HG02885 (cell line): ENCODE data around the gene JSRP1.

Source experiments
- ATAC-seq: cut with Tn5 transposase; IDR thresholded peaks from one replicate; pipeline ENCODE4 v1.9.1; 2021; ENCODE audit warnings: mild to moderate bottlenecking; ENCODE audit not compliant: unreplicated experiment, poor library complexity

Gene JSRP1

DNA sequence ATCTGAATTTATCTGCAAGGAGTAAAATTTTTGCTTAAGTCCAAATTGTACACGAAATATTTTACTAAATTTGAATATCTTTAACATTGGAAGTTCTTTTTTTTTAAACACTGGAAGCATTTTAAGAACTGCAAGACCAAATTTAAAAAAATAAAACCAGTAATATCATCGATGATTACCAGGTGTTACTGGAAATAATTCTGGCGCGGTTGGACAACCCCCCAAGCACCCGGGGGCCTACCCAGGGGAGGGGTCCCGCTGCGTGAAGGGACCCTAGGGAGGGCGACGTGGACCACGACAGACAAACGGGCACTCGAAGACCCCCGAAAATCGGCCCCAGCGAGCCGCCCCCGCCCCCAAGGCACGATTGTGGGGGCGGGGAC, 12.6 kb upstream of the JSRP1 start:
- no peak for ATAC-seq

DNA sequence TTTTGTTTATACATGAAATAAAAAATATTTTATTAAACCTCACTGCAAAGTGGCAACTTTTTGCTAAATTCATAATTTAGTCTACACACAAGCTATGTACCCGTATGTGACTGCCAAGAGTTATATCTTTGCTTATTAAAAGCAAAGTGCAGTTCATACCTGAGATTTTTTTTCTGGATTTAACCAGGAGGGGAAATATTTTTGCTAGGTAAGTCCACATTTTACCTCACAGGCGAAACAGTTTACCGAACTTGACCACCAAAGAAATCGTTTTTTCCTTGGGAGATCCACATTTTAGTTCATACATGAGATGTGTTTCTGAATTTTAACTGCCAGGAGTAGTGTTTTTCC, 12.2 kb upstream of the JSRP1 start:
- ATAC-seq: no peak

GRCh38 chr19:2266183-2266993, 10.2 kb upstream of the JSRP1 start:
- peak; percentile 26 for ATAC-seq

- no peak for ATAC-seq
Measured at GRCh38 chr19:2261438-2262172, 5.4 kb upstream of the JSRP1 start.

- no peak for ATAC-seq
Measured at GRCh38 chr19:2260341-2260805, 4.2 kb upstream of the JSRP1 start.

DNA sequence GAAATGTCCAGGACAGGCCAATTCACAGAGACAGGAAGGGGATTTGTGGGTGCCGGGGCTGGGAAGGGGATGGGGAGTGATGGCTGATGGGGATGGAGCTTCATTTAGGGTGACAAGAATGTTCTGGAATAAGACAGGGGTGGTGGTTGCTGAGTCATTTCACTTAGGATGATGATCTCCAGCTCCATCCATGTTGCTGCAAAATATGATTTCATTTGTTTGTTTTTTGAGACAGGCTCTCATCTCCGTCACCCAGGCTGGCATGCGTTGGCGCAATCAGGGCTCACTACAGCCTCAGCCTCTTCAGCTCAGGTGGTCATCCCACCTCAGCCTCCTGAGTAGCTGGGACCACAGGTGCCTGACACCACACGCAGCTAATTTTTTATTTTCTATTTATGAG, 3.1 kb upstream of the JSRP1 start:
- ATAC-seq: no peak

- no peak for ATAC-seq
Measured at GRCh38 chr19:2255112-2255845, 938 bp downstream of the JSRP1 start.

- ATAC-seq: no peak
Measured at GRCh38 chr19:2254064-2254872, 1.9 kb downstream of the JSRP1 start.

DNA sequence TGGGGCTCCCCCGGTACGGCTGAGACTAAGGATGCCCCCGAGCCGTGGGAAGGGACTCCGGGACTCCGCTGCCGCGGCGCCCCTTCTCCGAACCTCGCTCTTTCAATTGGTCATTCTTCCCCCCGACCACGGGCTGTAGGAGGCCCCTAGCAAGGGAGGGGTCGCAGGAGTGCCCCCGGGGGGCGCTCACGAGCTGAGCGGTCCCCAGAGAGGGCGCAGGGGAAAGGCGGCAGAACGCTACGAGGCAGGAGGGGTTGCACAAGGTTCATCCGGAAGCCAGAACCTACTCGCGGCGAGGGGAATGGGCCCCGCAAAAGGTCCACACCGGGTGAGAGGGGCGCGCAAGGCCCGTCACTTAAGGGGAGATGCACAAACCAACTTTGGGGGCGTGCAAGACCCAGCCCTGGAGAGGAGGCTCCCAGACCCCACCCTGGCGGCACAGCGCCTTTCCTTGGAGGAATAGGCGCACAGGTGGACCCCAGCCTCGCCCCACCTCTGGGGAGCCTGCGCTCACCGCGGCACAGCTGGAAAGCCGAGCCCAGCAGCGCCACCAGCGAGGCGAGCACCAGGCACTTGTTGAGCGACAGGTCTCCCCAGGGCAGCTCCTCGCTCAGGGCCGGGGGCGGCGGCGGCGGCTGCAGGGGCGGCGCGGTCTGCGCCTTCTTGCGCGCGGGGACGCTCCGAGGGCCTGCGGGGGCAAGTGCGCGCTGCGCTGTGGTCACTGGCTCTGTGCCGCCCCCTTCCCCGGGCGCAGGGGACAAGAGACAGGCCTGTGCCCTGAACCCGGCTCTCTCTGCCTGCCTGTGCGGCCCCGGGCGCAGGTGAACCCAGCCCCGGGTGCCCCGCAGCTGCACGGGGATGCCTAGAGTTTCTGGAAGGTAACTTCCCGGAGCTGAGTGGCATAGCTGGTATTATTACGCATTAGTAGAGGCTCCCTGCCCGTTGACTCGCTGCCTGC, 2.8 kb downstream of the JSRP1 start:
- no peak for ATAC-seq

DNA sequence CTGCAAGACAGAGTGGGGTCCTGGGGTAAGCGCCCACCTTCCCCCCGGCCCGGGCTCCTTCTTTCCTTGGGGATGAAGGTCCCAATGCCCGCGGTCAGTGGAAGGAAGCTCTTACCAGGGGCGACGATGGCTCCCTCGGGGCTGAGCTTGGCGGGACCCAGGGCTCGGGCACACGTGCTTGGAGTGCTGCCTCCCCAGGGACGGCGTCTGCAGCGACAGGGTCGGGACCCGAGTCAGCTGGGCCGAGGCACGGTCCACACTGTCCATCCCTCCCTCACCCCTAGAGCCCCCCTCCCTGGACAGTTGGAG, 3.5 kb downstream of the JSRP1 start:
- ATAC-seq: no peak

DNA sequence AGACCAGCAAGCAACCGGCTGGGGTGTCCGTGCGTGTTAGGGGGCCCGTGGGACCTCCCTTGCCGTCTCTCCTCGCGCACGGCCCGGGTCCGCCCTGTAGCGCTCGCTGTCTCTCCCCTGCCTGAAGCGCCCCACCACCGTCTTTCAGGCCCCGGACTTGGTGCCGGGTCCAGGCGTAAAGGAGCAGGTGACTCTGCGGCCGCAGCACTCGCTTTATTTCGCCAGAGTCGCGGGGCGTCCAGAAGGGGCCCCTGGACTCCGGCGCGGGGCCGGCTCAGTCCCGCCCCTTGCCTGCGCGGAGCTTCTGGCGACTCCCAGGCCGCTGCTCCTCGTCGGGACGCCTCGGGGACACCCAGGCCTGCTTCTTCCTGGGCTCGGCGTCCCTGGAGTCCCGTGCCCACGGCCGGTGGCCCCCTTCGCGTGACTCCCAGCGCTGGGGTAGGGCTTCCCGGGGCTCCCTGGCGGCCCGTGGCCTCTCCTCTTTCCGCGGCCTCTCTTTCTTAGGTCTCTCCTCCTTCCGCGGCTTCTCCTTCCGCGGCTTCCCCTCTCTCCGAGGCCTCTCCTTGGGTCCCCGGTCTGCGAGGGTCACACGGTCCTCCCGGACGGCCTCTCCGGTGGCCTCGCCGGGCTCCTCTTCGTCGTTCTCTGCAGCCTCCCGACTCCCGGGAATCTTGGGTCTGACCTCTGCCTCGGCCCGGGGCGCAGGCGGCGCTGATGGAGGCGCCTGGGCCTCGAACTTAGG, 4.0 kb downstream of the JSRP1 start:
- no peak for ATAC-seq

- no peak for ATAC-seq
Measured at GRCh38 chr19:2251106-2252054, 4.8 kb downstream of the JSRP1 start.

DNA sequence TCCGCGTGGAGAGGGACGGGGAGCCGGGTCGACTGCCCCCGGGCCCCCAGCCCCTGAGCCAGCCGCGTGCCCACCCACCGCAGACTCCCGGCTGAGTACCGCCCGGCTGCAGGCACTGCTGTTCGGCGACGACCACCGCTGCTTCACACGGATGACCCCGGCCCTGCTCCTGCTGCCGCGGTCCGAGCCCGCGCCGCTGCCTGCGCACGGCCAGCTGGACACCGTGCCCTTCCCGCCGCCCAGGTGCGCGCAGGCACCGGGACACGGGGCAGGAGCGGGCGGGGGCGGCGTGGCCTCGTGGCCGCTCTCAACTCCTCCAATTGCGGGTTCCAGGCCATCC, 5.5 kb downstream of the JSRP1 start:
- ATAC-seq: no peak

GRCh38 chr19:2249880-2250765, 6.1 kb downstream of the JSRP1 start:
- ATAC-seq: no peak

DNA sequence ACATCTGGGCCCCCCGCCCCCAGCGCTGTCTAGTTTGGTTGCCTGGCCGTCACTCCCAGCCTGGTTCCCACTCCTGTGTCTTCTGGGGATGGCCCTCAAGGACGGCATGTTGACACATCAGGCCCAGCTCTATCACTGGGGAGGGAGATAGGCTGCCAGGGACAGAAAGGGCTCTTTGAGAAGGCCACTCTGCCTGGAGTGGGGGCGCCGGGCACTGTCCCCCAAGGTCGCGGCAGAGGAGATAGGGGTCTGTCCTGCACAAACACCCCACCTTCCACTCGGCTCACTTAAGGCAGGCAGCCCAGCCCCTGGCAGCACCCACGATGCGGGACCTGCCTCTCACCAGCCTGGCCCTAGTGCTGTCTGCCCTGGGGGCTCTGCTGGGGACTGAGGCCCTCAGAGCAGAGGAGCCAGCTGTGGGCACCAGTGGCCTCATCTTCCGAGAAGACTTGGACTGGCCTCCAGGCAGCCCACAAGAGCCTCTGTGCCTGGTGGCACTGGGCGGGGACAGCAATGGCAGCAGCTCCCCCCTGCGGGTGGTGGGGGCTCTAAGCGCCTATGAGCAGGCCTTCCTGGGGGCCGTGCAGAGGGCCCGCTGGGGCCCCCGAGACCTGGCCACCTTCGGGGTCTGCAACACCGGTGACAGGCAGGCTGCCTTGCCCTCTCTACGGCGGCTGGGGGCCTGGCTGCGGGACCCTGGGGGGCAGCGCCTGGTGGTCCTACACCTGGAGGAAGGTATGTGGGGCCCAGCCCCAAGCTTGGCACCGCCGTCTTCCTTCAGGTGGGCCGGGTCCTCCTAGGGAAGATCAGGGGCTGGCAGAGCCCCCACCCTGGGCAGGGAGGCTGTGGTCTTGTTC, 7.0 kb downstream of the JSRP1 start, which contains the start of gene AMH:
TSS of gene AMH (plus strand) at position 314 of the 857 bp plus-strand sequence. CDS start at position 324, 10 bp downstream.
- no peak for ATAC-seq
